Right renal cortex interstitium (tissue), 3 donors: Measurements from ENCODE around the gene PHF2. TPM values are rescaled to one million over a fixed set of nuclear protein-coding genes. Genes with fewer than 3 reads are reported as not detected.

ENCODE experiments used
- DNase-seq, 3 donors: peaks; one replicate each; pipeline ENCODE4 v3.0.0-alpha.2; 2013; ENCODE audit warnings: low read depth in 3 of 3, low spot score in 2 of 3
- polyA plus RNA-seq, 3 donors: library from polyadenylated mRNA; unstranded; fragments of 120-200 nt; gene quantifications; one replicate each; pipeline ENCODE4 v1.2.1, GENCODE V29; 2013; ENCODE audit not compliant: insufficient read length in 3 of 3

Gene PHF2
- polyA plus RNA-seq, 3 donors, result 34.8 to 37.6 (median 35.3) TPM

DNA sequence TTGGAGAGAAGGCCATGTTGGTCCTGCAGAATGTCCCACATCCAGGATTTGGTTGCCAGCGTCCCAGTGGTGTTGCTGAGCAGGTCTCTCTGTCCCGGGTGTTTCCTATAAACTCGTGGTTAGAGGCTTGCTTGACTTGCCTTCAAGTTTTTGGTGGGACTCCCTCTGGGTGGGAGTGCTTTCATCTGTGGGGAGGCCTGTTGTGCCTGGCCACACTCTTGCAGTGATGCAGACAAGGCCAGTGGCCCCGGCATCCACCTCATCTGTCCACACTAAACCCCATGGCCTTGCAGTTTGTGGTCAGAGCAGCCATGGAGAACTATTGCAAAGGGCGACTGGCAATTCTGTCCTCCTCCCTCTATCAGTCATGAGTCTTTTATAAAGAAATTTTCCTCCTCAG is 71.8 kb downstream of the PHF2 start:
- no peak for DNase-seq

- no peak for DNase-seq
Measured at GRCh38 chr9:93648836-93649235, 72.5 kb downstream of the PHF2 start.

GRCh38 chr9:93649610-93650261 is 73.4 kb downstream of the PHF2 start:
- no peak for DNase-seq

GRCh38 chr9:93650448-93650847 is 74.1 kb downstream of the PHF2 start:
- DNase-seq, result no peak

DNA sequence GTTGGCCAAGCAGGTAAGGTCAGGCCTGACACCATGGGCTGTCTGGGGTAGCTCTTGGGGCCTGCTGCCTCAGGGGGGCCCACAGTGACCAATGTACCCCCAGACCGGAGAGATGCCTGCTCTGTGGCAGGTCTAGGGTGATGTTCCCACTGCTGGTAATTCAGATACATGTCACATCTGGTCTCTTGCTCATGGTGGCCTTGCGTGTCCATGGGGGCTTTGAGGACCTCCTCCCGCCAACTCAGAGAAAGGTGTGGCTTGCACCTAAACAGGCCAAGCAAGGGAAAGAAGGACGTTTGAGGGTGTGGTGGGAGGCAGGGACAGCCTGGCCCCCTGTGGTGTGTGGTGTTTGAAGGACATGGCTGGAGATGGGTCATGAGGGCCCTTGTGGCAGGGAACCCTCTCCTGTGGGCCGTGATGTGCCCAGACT is 75.2 kb downstream of the PHF2 start:
- DNase-seq, result no peak

DNA sequence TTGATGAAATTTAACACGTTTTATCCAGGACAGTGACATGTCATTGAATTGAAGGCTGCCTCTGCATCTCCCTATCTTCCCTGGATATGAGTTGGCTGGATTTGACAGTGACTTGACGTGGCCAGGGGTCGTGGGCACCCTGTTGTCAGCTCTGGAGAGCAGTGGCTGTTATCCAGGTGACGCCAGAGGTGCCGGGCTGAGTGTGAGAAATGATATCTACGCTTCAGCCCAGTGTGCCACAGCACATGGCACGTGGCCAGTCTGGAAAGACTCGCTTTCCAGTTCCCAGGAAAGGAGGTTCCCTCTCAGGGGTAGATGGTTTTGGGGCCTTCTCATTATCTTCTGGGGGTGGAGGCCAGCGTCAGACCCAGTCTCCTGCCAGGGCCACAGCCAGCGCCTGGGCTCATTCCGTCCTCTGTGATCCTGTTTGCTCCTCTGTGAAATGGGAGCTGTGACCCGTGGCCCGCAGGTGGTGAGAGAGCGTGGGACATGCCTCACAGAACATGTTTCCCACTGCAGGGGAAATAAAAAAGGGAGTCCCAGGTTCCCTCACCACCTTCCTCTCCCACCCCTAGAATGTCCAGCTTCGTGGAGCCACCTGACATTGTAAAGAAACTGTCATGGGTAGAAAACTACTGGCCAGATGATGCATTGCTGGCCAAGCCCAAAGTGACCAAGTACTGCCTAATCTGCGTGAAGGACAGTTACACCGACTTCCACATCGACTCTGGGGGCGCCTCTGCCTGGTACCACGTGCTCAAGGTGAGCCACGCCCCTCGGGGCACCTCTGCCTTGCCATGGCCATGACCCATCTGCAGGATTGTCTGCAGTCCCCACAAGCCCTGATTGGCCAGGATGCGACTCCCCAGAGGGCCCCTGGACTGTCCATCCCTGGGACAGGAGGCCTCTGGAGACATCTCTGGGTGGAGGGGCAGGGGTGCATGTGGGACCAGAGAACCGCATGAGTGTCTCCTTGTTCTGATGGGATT is 76.5 kb downstream of the PHF2 start:
- no peak for DNase-seq

DNA sequence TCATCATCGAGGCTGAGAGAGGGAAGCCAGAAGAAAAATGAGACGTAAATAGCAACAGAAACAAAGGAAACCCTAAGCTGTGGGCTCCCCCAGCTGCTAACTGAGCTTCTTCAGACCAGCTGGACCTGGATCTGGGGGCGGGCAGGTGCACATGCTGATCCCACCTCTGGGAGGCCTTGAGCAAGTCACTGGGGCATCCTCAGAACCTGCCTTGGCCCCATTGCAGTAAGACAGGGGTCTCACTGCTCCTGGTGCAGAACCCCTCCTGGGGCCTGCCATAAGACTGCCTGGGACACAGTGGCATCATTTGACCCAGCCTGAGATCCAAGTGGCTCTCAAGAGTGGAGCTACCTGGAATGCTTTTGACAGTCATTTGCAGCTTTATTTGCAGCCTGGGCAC is 77.4 kb downstream of the PHF2 start:
- no peak for DNase-seq

DNA sequence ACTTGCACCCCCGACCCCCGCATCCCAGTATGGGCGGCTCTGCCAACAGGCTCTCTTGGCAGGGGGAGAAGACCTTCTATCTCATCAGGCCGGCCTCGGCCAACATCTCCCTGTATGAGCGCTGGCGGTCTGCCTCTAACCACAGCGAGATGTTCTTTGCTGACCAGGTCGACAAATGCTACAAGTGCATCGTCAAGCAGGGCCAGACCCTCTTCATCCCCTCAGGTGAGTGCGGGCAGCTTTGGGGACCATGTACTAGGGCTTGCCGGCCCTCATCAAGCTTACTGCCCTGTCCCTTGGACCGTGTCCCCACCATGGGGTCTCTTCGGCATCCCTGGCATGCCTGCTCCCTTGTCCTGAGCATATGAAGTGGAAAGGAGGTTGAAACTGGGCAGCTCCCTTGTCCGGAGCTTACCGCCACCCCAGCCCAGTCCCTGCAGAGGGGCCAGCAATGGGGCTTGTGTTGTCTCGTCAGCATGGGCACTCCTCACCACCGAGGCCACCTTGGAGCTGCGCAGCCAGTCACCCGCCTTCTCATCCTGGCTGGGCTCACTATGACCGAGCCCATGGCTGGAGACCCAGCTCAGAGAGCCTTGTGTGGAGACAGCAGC is 78.1 kb downstream of the PHF2 start:
- no peak for DNase-seq

DNA sequence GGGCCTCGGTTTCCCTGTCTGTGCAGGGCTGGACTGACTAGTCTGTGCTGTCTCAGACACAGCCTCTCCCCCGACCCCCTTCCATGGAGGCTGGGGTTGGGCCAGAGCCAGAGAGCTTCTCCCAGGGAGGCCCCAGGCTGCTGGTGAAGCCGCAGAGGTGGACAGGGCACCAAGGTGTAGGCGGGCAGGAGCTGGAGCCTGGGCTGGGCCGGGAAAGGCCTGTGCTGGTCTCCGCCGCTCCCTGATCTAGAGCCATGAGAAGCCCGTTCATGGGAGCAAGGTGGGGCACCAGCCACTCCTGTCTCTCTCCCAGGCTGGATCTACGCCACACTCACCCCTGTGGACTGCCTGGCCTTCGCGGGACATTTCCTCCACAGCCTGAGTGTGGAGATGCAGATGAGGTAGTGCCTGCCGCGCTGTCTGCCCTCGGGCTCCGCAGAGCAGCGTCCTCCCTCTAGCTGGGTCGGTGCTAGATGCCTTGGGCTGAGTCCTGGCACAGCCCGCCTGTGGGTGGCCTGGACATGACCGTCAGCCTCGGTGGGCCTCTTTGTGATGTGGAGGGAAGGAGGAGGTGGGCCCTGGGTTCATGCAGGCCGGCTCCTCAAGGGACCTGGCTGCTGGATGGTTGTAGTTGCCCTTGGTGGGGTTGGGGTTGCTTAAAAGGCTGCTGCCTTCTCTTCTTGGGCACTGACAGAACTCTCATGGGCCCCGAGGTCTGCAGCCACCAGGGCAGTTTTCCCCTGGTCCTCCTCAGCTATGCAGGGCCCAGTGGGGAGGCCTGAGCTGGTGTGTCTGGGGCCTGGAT is 79.4 kb downstream of the PHF2 start:
- no peak for DNase-seq

GRCh38 chr9:93656426-93657239 is 80.2 kb downstream of the PHF2 start:
- no peak for DNase-seq

GRCh38 chr9:93657331-93658111 is 81.1 kb downstream of the PHF2 start:
- no peak for DNase-seq

GRCh38 chr9:93658184-93658925 is 82.0 kb downstream of the PHF2 start:
- DNase-seq, result no peak

DNA sequence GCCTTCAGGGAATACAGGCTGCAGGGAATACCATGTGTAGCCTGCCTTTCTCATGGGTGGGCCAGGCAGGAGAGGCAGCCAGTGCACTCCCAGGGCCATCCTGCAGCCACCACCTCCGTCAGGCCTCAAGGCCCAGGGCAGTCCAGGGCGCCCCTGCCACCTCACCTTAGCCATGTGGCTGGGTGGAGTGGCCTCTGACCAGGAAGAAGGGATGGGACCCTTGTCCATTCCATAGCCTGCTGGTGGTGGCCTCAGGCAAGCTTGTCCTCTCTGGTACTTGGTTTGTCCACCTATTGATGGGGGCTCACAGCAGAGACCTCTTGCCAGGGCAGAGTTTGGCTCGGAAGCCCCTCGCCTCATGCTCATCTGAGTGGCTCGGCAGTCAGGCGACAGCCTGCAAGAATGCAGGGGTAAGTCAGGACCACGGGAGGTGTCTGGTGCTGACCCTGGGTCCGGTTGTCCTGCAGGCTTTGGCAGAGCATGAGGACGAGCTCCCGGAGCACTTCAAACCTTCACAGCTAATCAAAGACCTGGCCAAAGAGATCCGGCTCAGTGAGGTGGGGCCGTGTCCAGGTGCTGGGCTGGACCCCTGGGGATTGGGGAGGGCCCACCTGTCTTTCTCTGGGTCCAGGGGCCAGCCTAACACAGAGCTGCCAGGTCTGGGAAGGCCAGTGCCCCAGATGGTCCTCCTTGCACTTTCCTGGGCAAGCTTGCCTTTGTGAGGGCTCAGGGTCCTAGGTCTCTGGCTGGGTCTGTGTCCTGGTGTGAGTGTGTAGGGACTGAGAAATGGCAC is 82.9 kb downstream of the PHF2 start:
- no peak for DNase-seq

- no peak for DNase-seq
Measured at GRCh38 chr9:93659837-93660177, 83.4 kb downstream of the PHF2 start.

GRCh38 chr9:93660352-93661046 is 84.1 kb downstream of the PHF2 start:
- DNase-seq, result no peak

- DNase-seq, result no peak
Measured at GRCh38 chr9:93661591-93661990, 85.2 kb downstream of the PHF2 start.

DNA sequence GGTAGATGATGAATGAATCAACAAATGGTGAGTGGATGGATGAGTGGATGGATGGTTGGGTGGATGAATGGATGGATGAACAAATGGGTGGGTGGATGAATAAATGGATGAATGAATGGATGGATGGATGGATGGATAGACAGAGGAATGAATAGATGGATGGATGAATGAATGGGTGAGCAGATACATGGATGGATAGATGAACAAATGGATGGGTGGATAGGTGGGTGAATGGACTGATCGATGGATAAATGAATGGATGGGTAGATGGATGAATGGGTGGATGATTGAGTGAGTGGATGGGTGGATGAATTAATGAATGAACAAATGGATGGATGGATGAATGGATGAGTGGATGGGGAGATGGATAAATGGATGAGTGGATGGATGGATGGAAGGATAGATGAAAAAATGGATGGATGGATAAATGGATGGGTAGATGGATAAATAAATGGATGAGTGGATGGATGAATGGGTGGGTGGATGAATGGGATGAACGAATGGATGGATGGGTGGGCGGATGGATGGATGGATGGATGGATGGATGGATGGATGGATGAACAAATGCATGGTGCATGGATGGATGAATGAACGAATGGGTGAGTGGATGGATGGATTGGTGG is 85.7 kb downstream of the PHF2 start:
- no peak for DNase-seq
